Colonic mucosa (tissue), 4 donors: ENCODE data around the gene AUTS2. TPM values are rescaled to one million over a fixed set of nuclear protein-coding genes. Genes with fewer than 3 reads are reported as not detected.

Source experiments
- DNase-seq: peaks from one replicate; pipeline ENCODE4 v3.0.0-alpha.2; 2020
- H3K27ac ChIP-seq: fragments of 200-600 bp; one replicate; pipeline ENCODE4 v1.8.0; 2021
- H3K27me3 ChIP-seq: fragments of 200-600 bp; one replicate; pipeline ENCODE4 v1.8.0; 2021
- H3K36me3 ChIP-seq: fragments of 200-600 bp; one replicate; pipeline ENCODE4 v1.8.0; 2021
- H3K4me1 ChIP-seq: fragments of 200-600 bp; one replicate; pipeline ENCODE4 v1.8.0; 2021; ENCODE audit warnings: mild to moderate bottlenecking
- H3K4me3 ChIP-seq: fragments of 200-600 bp; one replicate; pipeline ENCODE4 v1.8.0; 2021
- H3K9ac ChIP-seq, 2 donors: one replicate each; pipeline ENCODE4 v1.7.0; 2013; ENCODE audit warnings: control low read depth in 2 of 2, low read depth in 2 of 2, low read length in 2 of 2
- H3K9me3 ChIP-seq: fragments of 200-600 bp; one replicate; pipeline ENCODE4 v1.8.0; 2021
- CTCF ChIP-seq: fragments of 200-600 bp; IDR thresholded peaks from one replicate; pipeline ENCODE4 v1.8.0; 2022; ENCODE audit warnings: antibody characterized with exemption, mild to moderate bottlenecking
- intact Hi-C: fragments of 100-400 bp; cut with DNase I; formaldehyde crosslinking; loops from one replicate; pipeline ENCODE4 v1.14.1; 2022
- total RNA-seq, 2 donors: library from RNA; stranded (reverse); fragmentation: NEBNext Ultra II Directional in 1 of 2; extraction: Animal tissue kit (Norgen Biotek cat#: 25700) in 1 of 2; gene quantifications; one replicate each; pipeline ENCODE4 v1.2.1, GENCODE V29; 2021
- donor health status: healthy.
- donor health status: DM: no; HTN: no; CAD: no.
- donor health status: DM: no; HTN: no; CAD: no.

The AUTS2 gene
- total RNA-seq, 2 donors from 2014 or later = 39.8 to 42.3 TPM

GRCh38 chr7:70352906-70353305 lies 754.6 kb downstream of the AUTS2 start:
- Histone ChIP-seq H3K9me3 (no peaks in the 10 kb centered on the region), H3K36me3 (no peaks in the 10 kb centered on the region), H3K9ac (no peak overlapping the region), H3K4me1 (no peaks in the 10 kb centered on the region), H3K4me3 (no peak overlapping the region), H3K27me3 (no peaks in the 10 kb centered on the region), H3K27ac (no peak overlapping the region)
- intact Hi-C loops = no loop called here
- no peak for TF ChIP-seq CTCF
- DNase-seq = no peak

- H3K27me3 ChIP-seq = no peaks in the 10 kb centered on the region
- H3K4me3 ChIP-seq = no peak overlapping the region
- TF ChIP-seq CTCF = no peak
- no peak for DNase-seq
- intact Hi-C loops = no loop called here
- H3K4me1 ChIP-seq = no peaks in the 10 kb centered on the region
- no peaks in the 10 kb centered on the region for H3K36me3 ChIP-seq
- H3K9me3 ChIP-seq = no peaks in the 10 kb centered on the region
- no peak overlapping the region for H3K27ac ChIP-seq
- H3K9ac ChIP-seq = no peak overlapping the region
Measured at GRCh38 chr7:70353330-70353945, 755.2 kb downstream of the AUTS2 start.

GRCh38 chr7:70353946-70354335 lies 755.7 kb downstream of the AUTS2 start:
- Histone ChIP-seq H3K9me3 (no peaks in the 10 kb centered on the region), H3K4me3 (no peak overlapping the region), H3K9ac (no peak overlapping the region), H3K27ac (no peak overlapping the region), H3K27me3 (no peaks in the 10 kb centered on the region), H3K36me3 (no peaks in the 10 kb centered on the region), H3K4me1 (no peaks in the 10 kb centered on the region)
- intact Hi-C loops = no loop called here
- no peak for TF ChIP-seq CTCF
- DNase-seq = no peak

- H3K4me1 ChIP-seq = no peaks in the 10 kb centered on the region
- intact Hi-C loops = no loop called here
- no peak overlapping the region for H3K9ac ChIP-seq
- no peaks in the 10 kb centered on the region for H3K9me3 ChIP-seq
- no peaks in the 10 kb centered on the region for H3K27me3 ChIP-seq
- DNase-seq = no peak
- H3K36me3 ChIP-seq = no peaks in the 10 kb centered on the region
- no peak overlapping the region for H3K27ac ChIP-seq
- H3K4me3 ChIP-seq = no peak overlapping the region
- no peak for TF ChIP-seq CTCF
Measured at GRCh38 chr7:70354409-70355169, 756.3 kb downstream of the AUTS2 start.

GRCh38 chr7:70355198-70356020 lies 757.1 kb downstream of the AUTS2 start:
- TF ChIP-seq CTCF = no peak
- Histone ChIP-seq H3K9me3 (no peaks in the 10 kb centered on the region), H3K27ac (no peak overlapping the region), H3K9ac (no peak overlapping the region), H3K36me3 (no peaks in the 10 kb centered on the region), H3K4me1 (no peaks in the 10 kb centered on the region), H3K4me3 (no peak overlapping the region), H3K27me3 (no peaks in the 10 kb centered on the region)
- intact Hi-C loops = no loop called here
- DNase-seq = no peak
